Measurements from ENCODE around the gene LSM4.

The LSM4 gene

DNA sequence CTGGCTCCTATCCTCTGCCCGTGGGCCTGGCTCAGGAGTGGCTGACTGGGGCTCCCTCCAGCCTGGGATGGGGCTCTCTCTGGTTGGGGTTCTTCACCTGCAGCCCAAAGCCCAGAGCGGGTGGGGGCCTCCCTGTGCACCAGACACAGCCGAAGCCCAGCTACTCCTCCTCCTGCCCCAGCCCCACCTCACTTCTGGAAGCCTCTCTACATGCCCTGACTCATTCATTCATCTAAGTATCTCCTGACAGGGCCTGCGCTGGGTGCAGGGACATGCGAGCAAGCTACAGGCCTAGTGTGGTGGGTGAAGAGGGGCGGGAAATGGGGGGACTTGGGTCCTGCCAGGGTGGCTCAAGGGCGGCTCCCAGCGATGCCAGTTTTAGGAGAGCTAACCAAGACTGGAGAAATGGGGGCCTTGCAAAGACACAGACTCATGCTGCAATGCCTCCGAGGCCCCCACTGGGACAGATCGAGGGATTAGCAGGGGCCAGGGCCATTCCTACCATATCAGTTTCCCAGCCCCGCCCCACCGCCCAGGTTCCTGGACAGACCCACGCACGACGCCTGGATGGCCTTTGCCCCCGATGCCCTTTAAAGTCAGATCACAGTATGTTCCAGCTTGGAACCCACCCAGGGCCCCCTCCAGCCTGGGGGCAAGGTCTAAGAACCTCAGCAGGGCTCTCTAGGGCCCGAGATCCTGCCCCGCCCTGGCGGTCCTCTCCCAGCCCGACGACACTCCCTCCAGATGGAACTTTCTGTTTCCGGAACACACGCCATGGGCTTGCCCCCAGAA is 12.6 kb downstream of the LSM4 start:
- H3K36me3 ChIP-seq (ENCODE audit: insufficient read depth, low read length) = peaks cover 68% of the 10 kb centered on the region; the same call in 1 of the 2 replicates
- H3K79me2 ChIP-seq (ENCODE audit: insufficient read depth, low read length) = peaks cover 28% of the 10 kb centered on the region; the same call in 1 of the 2 replicates
- no peak overlapping the region for H3K4me2 ChIP-seq (ENCODE audit: low read depth, low read length, poor library complexity, severe bottlenecking)
- H3K27me3 ChIP-seq (ENCODE audit: insufficient read depth, low read length, poor library complexity, severe bottlenecking) = no peaks in the 10 kb centered on the region
- no peak overlapping the region for H2AFZ ChIP-seq (ENCODE audit: low read length)
- H3K9me2 ChIP-seq (replicated peaks; ENCODE audit: low read depth, low read length) = no peaks in the 10 kb centered on the region
- H3K4me3 ChIP-seq (ENCODE audit: low read length, poor library complexity, severe bottlenecking) = no peak overlapping the region
- H3F3A ChIP-seq (ENCODE audit: low read depth) = 0 out of 2 replicates have a peak, but pooled peaks cover 5% of the 10 kb centered on the region
- TF ChIP-seq EZH2phosphoT487 (IDR thresholded peaks at IDR 0.05; ENCODE audit: borderline replicate concordance) = no peak
- TF ChIP-seq, protein P1, sequence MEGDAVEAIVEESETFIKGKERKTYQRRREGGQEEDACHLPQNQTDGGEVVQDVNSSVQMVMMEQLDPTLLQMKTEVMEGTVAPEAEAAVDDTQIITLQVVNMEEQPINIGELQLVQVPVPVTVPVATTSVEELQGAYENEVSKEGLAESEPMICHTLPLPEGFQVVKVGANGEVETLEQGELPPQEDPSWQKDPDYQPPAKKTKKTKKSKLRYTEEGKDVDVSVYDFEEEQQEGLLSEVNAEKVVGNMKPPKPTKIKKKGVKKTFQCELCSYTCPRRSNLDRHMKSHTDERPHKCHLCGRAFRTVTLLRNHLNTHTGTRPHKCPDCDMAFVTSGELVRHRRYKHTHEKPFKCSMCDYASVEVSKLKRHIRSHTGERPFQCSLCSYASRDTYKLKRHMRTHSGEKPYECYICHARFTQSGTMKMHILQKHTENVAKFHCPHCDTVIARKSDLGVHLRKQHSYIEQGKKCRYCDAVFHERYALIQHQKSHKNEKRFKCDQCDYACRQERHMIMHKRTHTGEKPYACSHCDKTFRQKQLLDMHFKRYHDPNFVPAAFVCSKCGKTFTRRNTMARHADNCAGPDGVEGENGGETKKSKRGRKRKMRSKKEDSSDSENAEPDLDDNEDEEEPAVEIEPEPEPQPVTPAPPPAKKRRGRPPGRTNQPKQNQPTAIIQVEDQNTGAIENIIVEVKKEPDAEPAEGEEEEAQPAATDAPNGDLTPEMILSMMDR (conservative IDR thresholded peaks at IDR 0.05; ENCODE audit: low read length) = no peak
- H4K20me1 ChIP-seq (ENCODE audit: insufficient read depth, low read length, poor library complexity, severe bottlenecking) = peaks cover 9% of the 10 kb centered on the region
- H3K9ac ChIP-seq (ENCODE audit: low read depth, low read length, poor library complexity, severe bottlenecking) = no peak overlapping the region
- H3K4me1 ChIP-seq (ENCODE audit: insufficient read depth, low read length, poor library complexity, severe bottlenecking) = peaks cover 2% of the 10 kb centered on the region
- no peaks in the 10 kb centered on the region for H3K9me3 ChIP-seq (ENCODE audit: insufficient read depth, low read depth, low read length)

DNA sequence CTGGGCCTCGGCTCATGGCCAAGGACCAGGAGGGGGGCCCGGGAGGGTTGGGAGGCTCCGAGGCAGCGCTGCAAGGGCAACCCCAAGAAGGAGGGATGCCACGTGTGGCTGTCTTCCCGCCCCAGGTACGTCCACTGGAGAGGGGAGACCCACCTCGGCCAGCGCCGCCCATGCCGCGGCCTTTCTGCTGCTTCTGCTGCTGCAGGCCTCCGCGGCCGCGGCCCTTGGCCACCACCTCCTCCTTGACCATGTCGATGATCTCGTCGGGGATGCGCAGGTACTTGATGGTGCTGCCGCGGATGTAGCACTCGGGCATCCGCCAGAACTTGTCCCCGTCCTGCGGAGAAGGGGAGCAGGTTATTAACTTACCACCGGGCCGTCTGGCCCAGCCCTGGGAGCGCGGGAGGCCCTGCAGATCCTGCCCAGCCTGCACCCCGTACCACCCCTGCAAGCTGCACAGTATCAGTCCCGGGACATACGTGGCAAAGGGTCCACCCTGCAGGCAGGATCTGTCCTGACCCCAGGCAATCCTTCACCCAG is 13.3 kb downstream of the LSM4 start:
- Histone ChIP-seq H3K79me2 (ENCODE audit: insufficient read depth, low read length) (peaks cover 33% of the 10 kb centered on the region; the same call in 1 of the 2 replicates), H3F3A (ENCODE audit: low read depth) (0 out of 2 replicates have a peak, but pooled peaks cover 8% of the 10 kb centered on the region), H3K9me3 (ENCODE audit: insufficient read depth, low read depth, low read length) (no peaks in the 10 kb centered on the region), H3K27me3 (ENCODE audit: insufficient read depth, low read length, poor library complexity, severe bottlenecking) (no peaks in the 10 kb centered on the region), H3K36me3 (ENCODE audit: insufficient read depth, low read length) (peaks cover 68% of the 10 kb centered on the region; the same call in 1 of the 2 replicates), H3K4me3 (ENCODE audit: low read length, poor library complexity, severe bottlenecking) (no peak overlapping the region), H3K4me2 (ENCODE audit: low read depth, low read length, poor library complexity, severe bottlenecking) (no peak overlapping the region), H3K9me2 (replicated peaks; ENCODE audit: low read depth, low read length) (no peaks in the 10 kb centered on the region), H4K20me1 (ENCODE audit: insufficient read depth, low read length, poor library complexity, severe bottlenecking) (peaks cover 9% of the 10 kb centered on the region), H3K4me1 (ENCODE audit: insufficient read depth, low read length, poor library complexity, severe bottlenecking) (peaks cover 7% of the 10 kb centered on the region), H2AFZ (ENCODE audit: low read length) (no peak overlapping the region), H3K9ac (ENCODE audit: low read depth, low read length, poor library complexity, severe bottlenecking) (no peak overlapping the region)
- no peak for TF ChIP-seq EZH2phosphoT487 (IDR thresholded peaks at IDR 0.05; ENCODE audit: borderline replicate concordance)
- TF ChIP-seq, protein P1 (conservative IDR thresholded peaks at IDR 0.05; ENCODE audit: low read length) = no peak

DNA sequence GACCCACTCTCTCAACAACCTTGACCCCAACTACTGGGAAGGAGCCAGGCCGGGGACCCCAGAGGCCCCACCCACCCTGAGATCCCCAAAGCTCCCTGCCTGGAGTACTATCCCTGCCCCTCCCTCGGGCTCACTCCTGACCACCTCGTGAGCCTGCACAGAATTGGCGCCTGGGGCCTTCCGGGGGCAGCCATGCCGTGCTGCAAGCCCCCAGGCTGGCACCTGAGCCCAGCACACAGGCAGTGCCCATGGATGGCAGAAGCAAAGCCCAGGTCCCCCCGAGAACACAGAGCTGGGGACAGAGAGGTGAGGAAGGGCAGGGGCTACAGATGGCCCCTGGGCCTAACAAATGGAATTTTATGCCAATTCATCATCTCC is 13.9 kb downstream of the LSM4 start:
- H3K4me3 ChIP-seq (ENCODE audit: low read length, poor library complexity, severe bottlenecking) = no peak overlapping the region

More for the DNA sequence above, 13.9 kb downstream of the LSM4 start:
- Histone ChIP-seq H3K4me1 (ENCODE audit: insufficient read depth, low read length, poor library complexity, severe bottlenecking) (peaks cover 12% of the 10 kb centered on the region), H3F3A (ENCODE audit: low read depth) (peaks cover 14% of the 10 kb centered on the region), H3K9me3 (ENCODE audit: insufficient read depth, low read depth, low read length) (no peaks in the 10 kb centered on the region), H2AFZ (ENCODE audit: low read length) (no peak overlapping the region), H4K20me1 (ENCODE audit: insufficient read depth, low read length, poor library complexity, severe bottlenecking) (peaks cover 9% of the 10 kb centered on the region), H3K9ac (ENCODE audit: low read depth, low read length, poor library complexity, severe bottlenecking) (no peak overlapping the region), H3K79me2 (ENCODE audit: insufficient read depth, low read length) (peaks cover 32% of the 10 kb centered on the region; the same call in 1 of the 2 replicates), H3K9me2 (replicated peaks; ENCODE audit: low read depth, low read length) (no peaks in the 10 kb centered on the region), H3K27me3 (ENCODE audit: insufficient read depth, low read length, poor library complexity, severe bottlenecking) (no peaks in the 10 kb centered on the region), H3K4me2 (ENCODE audit: low read depth, low read length, poor library complexity, severe bottlenecking) (no peak overlapping the region), H3K36me3 (ENCODE audit: insufficient read depth, low read length) (peaks cover 68% of the 10 kb centered on the region; the same call in 1 of the 2 replicates)
- TF ChIP-seq, protein P1 (conservative IDR thresholded peaks at IDR 0.05; ENCODE audit: low read length) = no peak
- TF ChIP-seq EZH2phosphoT487 (IDR thresholded peaks at IDR 0.05; ENCODE audit: borderline replicate concordance) = no peak

Measured in Loucy (cell line).